ENCODE data around the gene TRIM26.

The TRIM26 gene

DNA sequence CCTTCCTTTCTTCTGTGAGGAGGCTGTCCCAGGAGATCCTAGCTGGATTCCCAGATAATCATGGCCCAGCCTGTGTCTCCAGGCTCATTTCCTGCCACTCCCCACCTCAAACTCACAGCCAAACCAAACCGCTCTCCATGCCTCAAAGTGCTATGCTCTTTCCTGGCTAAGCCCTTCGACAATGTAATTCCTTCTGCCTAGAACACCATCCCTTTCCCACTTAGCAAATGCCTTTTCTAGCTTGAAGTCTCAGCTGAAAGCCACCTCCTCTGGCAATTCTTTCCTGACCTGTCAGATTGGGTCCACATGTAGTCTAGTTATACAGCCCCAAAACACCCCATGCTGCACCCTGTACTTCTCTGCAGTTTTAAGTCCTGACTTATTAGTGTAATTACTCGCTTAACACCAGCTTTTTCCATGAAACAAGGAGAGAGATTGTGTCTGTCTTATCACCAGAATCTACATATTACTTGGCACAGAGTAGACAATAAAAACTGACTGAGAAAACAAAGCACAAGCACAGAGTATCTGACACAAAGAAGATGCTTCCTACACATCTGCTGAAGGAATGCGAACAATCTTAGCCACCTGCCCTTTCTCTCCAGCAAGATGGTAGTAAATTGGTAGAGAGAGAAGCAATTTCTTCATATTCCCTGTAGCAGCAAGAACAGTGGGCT is 5.4 kb downstream of the TRIM26 start:
- no peak for DNase-seq (ENCODE audit: low read depth in 2 of 2)

DNA sequence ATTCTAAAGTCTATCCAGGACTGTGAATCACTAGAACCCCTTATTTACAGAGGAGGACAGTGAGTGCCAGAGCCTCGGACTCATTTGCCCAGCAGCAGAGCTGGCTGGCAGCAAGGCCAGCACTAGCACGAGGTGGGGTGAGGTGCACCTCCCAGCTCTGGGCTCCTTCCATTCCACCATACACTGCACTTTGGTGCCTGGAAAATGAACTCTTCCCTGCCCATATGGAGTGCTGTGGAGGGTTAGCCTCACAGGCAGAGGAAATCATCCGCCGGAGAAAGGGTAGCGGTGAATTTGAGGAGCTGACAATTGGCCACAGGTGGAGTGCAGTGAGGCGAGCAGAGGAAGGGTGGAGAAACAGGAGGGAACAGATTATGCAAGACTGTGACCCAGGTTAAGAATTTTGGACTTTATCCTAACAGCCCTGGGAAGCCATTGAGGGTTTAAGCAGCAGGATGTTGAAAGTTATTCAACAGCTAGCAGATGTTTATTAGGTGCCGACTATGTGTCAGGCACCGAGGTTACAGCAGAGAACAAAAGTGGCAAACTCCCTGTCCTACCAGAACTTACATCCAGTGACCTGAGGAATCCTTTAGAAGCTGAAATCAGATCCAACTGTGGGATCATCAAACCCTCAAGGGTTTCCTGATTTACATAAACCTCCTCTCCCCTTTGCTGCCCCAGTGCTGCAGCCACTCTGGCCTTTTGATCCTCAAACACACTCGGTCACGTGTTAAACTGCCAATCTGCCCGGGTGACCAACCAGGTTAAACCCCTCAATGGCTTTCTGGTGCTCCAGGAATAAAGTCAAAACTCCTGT is 6.2 kb downstream of the TRIM26 start:
- DNase-seq (ENCODE audit: low read depth in 2 of 2), result no peak

DNA sequence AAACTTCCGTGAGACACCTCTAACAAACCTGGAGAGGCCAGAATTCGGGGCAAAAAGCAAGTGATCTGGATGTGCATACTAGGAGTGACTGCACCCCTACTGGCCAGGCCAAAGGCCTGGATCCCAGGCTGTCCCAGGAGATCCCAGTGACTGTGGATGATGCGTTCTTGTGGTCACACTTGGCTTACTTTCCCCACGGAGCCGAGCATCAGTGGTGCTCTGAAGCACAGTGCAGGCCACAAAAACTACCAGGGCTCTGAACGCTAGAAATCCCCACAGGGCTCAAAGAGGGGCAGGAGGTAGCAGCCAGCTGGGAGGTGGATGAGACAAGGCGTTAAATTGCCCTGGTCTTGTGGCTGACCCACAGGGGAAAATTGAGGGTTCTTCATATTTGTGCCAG is 7.1 kb downstream of the TRIM26 start:
- DNase-seq (ENCODE audit: low read depth in 2 of 2), result no peak

GRCh38 chr6:30204116-30204515 is 9.1 kb downstream of the TRIM26 start:
- no peak for DNase-seq (ENCODE audit: low read depth in 2 of 2)

GRCh38 chr6:30202366-30202765 is 10.8 kb downstream of the TRIM26 start:
- no peak for DNase-seq (ENCODE audit: low read depth in 2 of 2)

GRCh38 chr6:30200551-30201281 is 12.5 kb downstream of the TRIM26 start:
- DNase-seq (ENCODE audit: low read depth in 2 of 2), result no peak

GRCh38 chr6:30198166-30199084 is 14.8 kb downstream of the TRIM26 start:
- no peak for DNase-seq (ENCODE audit: low read depth in 2 of 2)

GRCh38 chr6:30196376-30196775 is 16.8 kb downstream of the TRIM26 start:
- no peak for DNase-seq (ENCODE audit: low read depth in 2 of 2)

DNA sequence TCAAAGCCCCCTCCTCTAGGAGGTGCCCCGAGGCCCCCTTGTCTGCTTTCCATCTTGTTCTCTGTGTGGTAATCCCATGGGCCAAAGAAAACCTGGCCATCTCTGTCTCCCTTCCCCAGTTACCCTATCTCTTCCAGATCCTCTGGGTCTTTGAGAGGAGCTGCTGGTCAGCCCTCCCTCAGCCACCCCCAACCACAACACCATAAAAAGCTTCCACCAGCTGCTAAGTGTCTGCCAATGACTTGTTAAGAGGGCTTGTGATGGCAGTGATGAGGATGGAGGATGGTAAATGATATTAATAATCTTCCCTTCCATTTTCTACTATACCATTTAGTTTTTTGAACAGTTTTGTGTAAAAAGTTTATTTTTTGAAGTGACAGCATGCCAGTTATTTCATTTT is 17.3 kb downstream of the TRIM26 start:
- DNase-seq (ENCODE audit: low read depth in 2 of 2), result no peak

- DNase-seq (ENCODE audit: low read depth in 2 of 2), result no peak
Observed at GRCh38 chr6:30194797-30195690, 18.2 kb downstream of the TRIM26 start.

DNA sequence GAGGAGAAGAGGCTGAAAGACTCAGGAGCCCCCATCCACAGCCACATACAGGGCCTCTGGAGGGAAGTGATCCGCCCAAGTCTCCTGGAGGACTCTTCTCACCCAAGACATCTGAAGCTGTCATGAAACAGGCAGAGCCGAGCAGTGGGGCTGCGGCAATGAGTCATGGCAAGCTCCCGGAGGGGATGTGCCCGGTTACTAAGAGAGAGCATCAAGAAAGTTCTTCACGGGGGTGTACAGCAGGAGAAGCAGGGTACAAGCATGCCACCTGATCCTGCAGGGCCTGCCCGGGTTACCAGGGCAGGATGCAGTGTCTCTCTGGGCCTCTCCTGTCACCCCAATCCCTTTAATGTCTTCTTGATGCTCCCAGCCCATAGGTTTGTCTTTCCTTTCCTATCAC is 21.1 kb downstream of the TRIM26 start:
- DNase-seq (ENCODE audit: low read depth in 2 of 2), result no peak

GRCh38 chr6:30188541-30188940 is 24.7 kb downstream of the TRIM26 start:
- DNase-seq (ENCODE audit: low read depth in 2 of 2), result no peak

DNA sequence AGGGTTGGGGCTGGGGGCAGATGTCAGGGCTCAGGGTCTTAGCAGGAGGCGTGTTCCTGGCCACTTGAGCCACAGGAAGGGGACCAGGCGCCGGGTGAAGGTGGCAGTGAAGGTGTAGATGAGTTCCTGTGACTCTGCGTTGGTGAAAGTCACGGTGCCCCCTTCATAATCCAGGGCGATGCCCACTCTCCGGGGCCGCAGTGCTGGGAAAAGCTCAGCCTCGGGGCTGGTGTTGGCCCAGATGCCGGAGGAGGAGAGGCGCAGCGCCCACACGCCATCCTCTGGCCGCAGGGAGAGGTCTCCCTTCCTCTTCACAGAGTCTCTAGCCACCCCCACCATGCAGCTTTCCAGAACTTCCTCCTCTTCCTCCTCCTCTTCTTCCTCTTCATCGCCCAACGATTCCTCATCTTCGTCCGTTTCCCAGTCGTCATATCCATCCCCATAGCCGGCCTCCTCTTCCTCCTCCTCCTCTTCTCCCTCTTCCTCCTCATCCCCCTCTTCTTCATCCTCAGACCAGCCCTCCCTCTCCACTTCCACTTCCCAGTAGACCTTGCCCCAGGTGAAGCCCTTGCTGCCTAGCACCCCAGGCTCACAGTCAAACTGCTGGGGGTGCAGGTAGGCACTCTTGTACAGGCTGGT is 27.2 kb downstream of the TRIM26 start:
- no peak for DNase-seq (ENCODE audit: low read depth in 2 of 2)

DNA sequence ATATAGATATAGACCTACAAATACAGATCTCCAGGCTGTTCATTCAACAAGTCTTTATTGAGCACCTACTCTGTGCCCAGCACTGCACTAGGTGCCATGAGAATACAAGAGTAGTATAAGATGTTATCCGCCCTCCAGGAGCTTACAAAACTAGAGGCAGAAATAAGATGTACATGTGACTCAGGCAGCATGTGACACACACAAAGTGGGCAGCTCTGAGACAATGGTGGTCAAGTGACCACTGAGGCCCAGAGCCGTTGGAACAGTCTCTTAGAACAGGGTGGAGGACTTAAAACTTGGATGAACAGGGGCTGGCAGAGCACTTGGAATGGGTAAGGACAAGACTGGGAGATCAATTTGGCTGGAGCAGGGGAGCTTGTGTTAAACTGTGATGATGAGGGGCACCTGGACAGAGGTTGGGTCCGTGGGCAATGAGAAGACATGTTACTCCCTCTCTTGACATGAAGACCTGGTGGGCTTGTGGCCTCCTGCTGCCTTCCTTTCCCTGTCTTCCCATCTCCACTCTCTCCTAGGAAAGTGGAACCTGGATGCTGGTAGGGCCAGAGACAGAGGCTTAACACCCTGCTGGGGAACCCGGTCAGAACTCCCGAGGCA is 28.7 kb downstream of the TRIM26 start:
- no peak for DNase-seq (ENCODE audit: low read depth in 2 of 2)

DNA sequence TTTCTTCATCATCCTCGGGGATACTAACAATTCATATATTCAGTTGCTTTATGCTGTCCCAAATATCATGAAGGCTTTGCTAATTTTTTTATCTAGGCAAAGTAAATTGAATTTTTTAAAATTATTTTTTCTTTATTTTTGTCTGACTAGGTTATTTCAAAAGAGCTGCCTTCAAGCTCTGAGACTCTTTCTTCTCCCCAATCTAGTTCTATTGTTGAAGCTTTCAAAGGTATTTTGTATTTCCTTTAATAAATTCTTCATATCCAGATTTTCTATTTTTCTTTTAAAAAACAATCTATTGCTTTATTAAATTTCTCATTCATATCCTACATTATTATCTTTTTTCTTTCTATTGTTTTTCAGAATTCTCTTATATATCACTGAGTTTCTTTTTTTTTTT is 33.1 kb downstream of the TRIM26 start:
- DNase-seq (ENCODE audit: low read depth in 2 of 2), result no peak

- DNase-seq (ENCODE audit: low read depth in 2 of 2), result no peak
Observed at GRCh38 chr6:30178837-30179236, 34.4 kb downstream of the TRIM26 start.

- DNase-seq (ENCODE audit: low read depth in 2 of 2), result no peak
Observed at GRCh38 chr6:30175765-30176164, 37.4 kb downstream of the TRIM26 start.

GRCh38 chr6:30172681-30173080 is 40.5 kb downstream of the TRIM26 start:
- no peak for DNase-seq (ENCODE audit: low read depth in 2 of 2)

DNA sequence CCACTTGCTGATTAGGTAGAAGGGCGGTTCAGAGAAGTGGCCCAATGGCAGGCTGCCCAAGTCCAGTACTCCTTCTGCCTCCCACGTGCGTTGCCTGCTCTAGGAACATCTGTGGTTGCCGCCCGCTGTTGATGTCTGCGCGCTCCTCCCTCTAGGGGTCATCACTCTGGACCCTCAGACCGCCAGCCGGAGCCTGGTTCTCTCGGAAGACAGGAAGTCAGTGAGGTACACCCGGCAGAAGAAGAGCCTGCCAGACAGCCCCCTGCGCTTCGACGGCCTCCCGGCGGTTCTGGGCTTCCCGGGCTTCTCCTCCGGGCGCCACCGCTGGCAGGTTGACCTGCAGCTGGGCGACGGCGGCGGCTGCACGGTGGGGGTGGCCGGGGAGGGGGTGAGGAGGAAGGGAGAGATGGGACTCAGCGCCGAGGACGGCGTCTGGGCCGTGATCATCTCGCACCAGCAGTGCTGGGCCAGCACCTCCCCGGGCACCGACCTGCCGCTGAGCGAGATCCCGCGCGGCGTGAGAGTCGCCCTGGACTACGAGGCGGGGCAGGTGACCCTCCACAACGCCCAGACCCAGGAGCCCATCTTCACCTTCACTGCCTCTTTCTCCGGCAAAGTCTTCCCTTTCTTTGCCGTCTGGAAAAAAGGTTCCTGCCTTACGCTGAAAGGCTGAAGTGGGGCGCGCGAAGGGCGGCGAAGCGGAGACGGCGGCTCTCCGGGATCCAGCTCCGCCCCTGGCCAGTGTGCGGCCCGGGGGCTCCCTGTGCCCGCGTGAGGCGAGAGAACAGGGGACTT is 41.3 kb downstream of the TRIM26 start:
- no peak for DNase-seq (ENCODE audit: low read depth in 2 of 2)

All from fibroblast of skin of left biceps (primary cell).